ENCODE results near the gene GDI1. TPM values are rescaled to one million over a fixed set of nuclear protein-coding genes. Genes with fewer than 3 reads are reported as not detected.

Gene GDI1
- total RNA-seq, 1 experiment from 2014 or later, result 222 TPM

GRCh38 chrX:154408659-154409221 lies 28.2 kb upstream of the GDI1 start:
- no peak for DNase-seq (ENCODE audit: low read depth)

- DNase-seq (ENCODE audit: low read depth), result peak; percentile 95
Measured at GRCh38 chrX:154409222-154409871, 27.6 kb upstream of the GDI1 start, which contains the start of gene DNASE1L1. DNASE1L1 (minus strand) TSS chrX:154409254; CDS start chrX:154405568, 3,686 bp downstream.

GRCh38 chrX:154411981-154412340 lies 25.0 kb upstream of the GDI1 start:
- DNase-seq (ENCODE audit: low read depth), result peak; percentile 50

GRCh38 chrX:154412468-154412867 lies 24.5 kb upstream of the GDI1 start:
- no peak for DNase-seq (ENCODE audit: low read depth)

- no peak for DNase-seq (ENCODE audit: low read depth)
Measured at GRCh38 chrX:154413142-154413541, 23.8 kb upstream of the GDI1 start.

GRCh38 chrX:154417157-154417556 lies 19.8 kb upstream of the GDI1 start:
- peak; percentile 94 for DNase-seq (ENCODE audit: low read depth)

- DNase-seq (ENCODE audit: low read depth), result no peak
Measured at GRCh38 chrX:154419189-154419588, 17.8 kb upstream of the GDI1 start.

- DNase-seq (ENCODE audit: low read depth), result no peak
Measured at GRCh38 chrX:154419688-154420401, 17.1 kb upstream of the GDI1 start.

GRCh38 chrX:154420402-154420756 lies 16.6 kb upstream of the GDI1 start:
- DNase-seq (ENCODE audit: low read depth), result no peak

- DNase-seq (ENCODE audit: low read depth), result no peak
Measured at GRCh38 chrX:154426916-154427770, 9.8 kb upstream of the GDI1 start.

GRCh38 chrX:154428176-154429171 lies 8.5 kb upstream of the GDI1 start, which contains the start of gene ATP6AP1:
ATP6AP1 (plus strand) TSS chrX:154428677; CDS start chrX:154428693, 16 bp downstream.
- peak; percentile 97 for DNase-seq (ENCODE audit: low read depth)

GRCh38 chrX:154429711-154430110 lies 7.2 kb upstream of the GDI1 start:
- DNase-seq (ENCODE audit: low read depth), result no peak

GRCh38 chrX:154430479-154430878 lies 6.5 kb upstream of the GDI1 start:
- no peak for DNase-seq (ENCODE audit: low read depth)

GRCh38 chrX:154430916-154431315 lies 6.0 kb upstream of the GDI1 start:
- no peak for DNase-seq (ENCODE audit: low read depth)

GRCh38 chrX:154431341-154431740 lies 5.6 kb upstream of the GDI1 start:
- DNase-seq (ENCODE audit: low read depth), result no peak

- no peak for DNase-seq (ENCODE audit: low read depth)
Measured at GRCh38 chrX:154432210-154432609, 4.7 kb upstream of the GDI1 start.

- DNase-seq (ENCODE audit: low read depth), result no peak
Measured at GRCh38 chrX:154433605-154434004, 3.3 kb upstream of the GDI1 start.

- DNase-seq (ENCODE audit: low read depth), result no peak
Measured at GRCh38 chrX:154434394-154435168, 2.4 kb upstream of the GDI1 start.

- no peak for DNase-seq (ENCODE audit: low read depth)
Measured at GRCh38 chrX:154435171-154435733, 1.7 kb upstream of the GDI1 start.
